Measurements from ENCODE around the gene AXIN2.

- TF ChIP-seq JUNB (IDR thresholded peaks at IDR 0.05) (no peak), FOXK2 (IDR thresholded peaks at IDR 0.05) (no peak), SMC3 (IDR thresholded peaks at IDR 0.05; ENCODE audit: borderline replicate concordance, low read length) (no peak), CTCF (IDR thresholded peaks at IDR 0.05 in 2 of 3, conservative IDR thresholded peaks at IDR 0.05 in 1 of 3; ENCODE audit: control insufficient read depth in 2 of 3, extremely low read depth in 1 of 3, insufficient read depth in 1 of 3, low read depth in 3 of 3, low read length in 3 of 3) (no peak), POLR2AphosphoS5 (IDR thresholded peaks at IDR 0.05; ENCODE audit: low read length) (no peak), SRF (IDR thresholded peaks at IDR 0.05; ENCODE audit: low read depth in 2 of 2, low read length in 2 of 2) (no peak), CHD4 (IDR thresholded peaks at IDR 0.05) (no peak), KAT2A (conservative IDR thresholded peaks at IDR 0.05; ENCODE audit: control insufficient read depth, low read depth, low read length) (no peak), POLR2A (IDR thresholded peaks at IDR 0.05; ENCODE audit: low read depth, low read length) (no peak)
- TF ChIP-seq, protein P1, sequence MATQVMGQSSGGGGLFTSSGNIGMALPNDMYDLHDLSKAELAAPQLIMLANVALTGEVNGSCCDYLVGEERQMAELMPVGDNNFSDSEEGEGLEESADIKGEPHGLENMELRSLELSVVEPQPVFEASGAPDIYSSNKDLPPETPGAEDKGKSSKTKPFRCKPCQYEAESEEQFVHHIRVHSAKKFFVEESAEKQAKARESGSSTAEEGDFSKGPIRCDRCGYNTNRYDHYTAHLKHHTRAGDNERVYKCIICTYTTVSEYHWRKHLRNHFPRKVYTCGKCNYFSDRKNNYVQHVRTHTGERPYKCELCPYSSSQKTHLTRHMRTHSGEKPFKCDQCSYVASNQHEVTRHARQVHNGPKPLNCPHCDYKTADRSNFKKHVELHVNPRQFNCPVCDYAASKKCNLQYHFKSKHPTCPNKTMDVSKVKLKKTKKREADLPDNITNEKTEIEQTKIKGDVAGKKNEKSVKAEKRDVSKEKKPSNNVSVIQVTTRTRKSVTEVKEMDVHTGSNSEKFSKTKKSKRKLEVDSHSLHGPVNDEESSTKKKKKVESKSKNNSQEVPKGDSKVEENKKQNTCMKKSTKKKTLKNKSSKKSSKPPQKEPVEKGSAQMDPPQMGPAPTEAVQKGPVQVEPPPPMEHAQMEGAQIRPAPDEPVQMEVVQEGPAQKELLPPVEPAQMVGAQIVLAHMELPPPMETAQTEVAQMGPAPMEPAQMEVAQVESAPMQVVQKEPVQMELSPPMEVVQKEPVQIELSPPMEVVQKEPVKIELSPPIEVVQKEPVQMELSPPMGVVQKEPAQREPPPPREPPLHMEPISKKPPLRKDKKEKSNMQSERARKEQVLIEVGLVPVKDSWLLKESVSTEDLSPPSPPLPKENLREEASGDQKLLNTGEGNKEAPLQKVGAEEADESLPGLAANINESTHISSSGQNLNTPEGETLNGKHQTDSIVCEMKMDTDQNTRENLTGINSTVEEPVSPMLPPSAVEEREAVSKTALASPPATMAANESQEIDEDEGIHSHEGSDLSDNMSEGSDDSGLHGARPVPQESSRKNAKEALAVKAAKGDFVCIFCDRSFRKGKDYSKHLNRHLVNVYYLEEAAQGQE (IDR thresholded peaks at IDR 0.05; ENCODE audit: low read depth, low read length): no peak
Observed at GRCh38 chr17:65527381-65527780, 34.1 kb downstream of the AXIN2 start.
